ENCODE data around the gene TBC1D22A.

DNA sequence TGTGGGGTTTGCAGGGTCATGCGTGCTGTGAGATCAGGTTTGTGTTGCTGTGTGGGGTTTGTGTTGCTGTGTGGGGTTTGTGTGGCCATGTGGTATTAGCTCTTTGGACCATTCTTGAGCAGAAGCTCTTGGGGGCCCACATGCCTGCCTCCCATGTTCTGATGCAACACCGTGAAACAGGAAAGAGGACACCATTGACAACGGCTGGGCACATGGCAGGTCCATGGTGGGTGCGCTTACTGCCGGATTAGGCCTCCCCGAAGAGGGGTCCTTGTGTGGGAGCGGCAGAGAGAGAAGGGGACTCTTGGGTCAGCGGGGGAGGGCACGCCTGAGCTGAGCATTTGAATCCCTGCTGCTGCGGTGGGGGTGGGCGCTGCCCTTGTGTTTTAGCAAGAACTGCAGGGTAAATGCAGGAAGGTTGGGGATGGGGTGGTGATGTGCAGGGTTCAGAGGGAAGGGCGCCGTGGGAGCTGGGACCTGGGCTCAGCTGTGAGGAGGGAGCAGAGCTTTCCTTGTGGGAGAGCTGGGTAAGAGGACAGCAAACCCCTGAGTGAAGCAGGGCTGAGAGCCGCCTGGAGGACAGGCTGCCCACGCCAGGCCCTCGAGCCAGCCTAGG, 361.5 kb downstream of the TBC1D22A start:
- no peak for TF ChIP-seq CTCF (IDR thresholded peaks at IDR 0.05)
- no peak for TF ChIP-seq POLR2A (IDR thresholded peaks at IDR 0.05)
- no peak for TF ChIP-seq POLR2AphosphoS5 (IDR thresholded peaks at IDR 0.05)

Data from upper lobe of left lung (tissue), 4 donors.